Measurements from ENCODE around the gene NRP1. TPM values are rescaled to one million over a fixed set of nuclear protein-coding genes. Genes with fewer than 3 reads are reported as not detected.
A peak's percentile ranks its signal among the peaks of the same experiment; 100 is the strongest.

The NRP1 gene
- total and polyA plus RNA-seq, 12 donors: 45.3 to 229 (median 157) TPM

GRCh38 chr10:33270971-33271370, 63.5 kb downstream of the NRP1 start:
- DNase-seq (no peak), ATAC-seq (no peak)
- H3K4me3 ChIP-seq: no peak overlapping the region
- peak overlapping the region in 6 of 10 donors; percentile 6 to 99 (median 86) for H3K27ac ChIP-seq
- intact Hi-C loops (cut with DNase I): loop anchor here in 3 of 10 donors (5.0 to 10.0 kb wide), 3 partner anchors 56 to 76 kb away; partner anchors contain the start of gene NRP1 (in 2 of the 3)
- no peaks in the 10 kb centered on the region for H3K27me3 ChIP-seq
- H3K4me1 ChIP-seq: peaks cover 11 to 91% (median 59%) of the 10 kb centered on the region in 9 donors
- no peak for TF ChIP-seq CTCF (IDR thresholded peaks at IDR 0.05)
- peaks cover 0 to 73% (median 22%) of the 10 kb centered on the region in 9 donors for H3K36me3 ChIP-seq
- H3K9me3 ChIP-seq: no peaks in the 10 kb centered on the region
- WGBS, 2 donors: 86 to 93% methylated on average over 1 of the region's 1 CpG

- no peak for ATAC-seq
- 83% methylated on average over 5 of the region's 5 CpGs for WGBS, 2 donors
- intact Hi-C loops (cut with DNase I): no loop called here
Observed at GRCh38 chr10:33267708-33268107, 66.8 kb downstream of the NRP1 start.

GRCh38 chr10:33265621-33266020, 68.8 kb downstream of the NRP1 start:
- Histone ChIP-seq H3K27ac (peak overlapping the region in 5 of 10 donors; percentile 18 to 82 (median 37)), H3K9me3 (no peaks in the 10 kb centered on the region), H3K27me3 (no peaks in the 10 kb centered on the region), H3K4me1 (peaks cover 5 to 76% (median 41%) of the 10 kb centered on the region in 9 donors), H3K4me3 (no peak overlapping the region), H3K36me3 (peaks cover 0 to 100% (median 59%) of the 10 kb centered on the region in 9 donors)
- no peak for DNase-seq
- intact Hi-C loops (cut with DNase I): no loop called here
- no peak for TF ChIP-seq CTCF (IDR thresholded peaks at IDR 0.05)
- peak in 1 of 8 donors; percentile 10 for ATAC-seq
- WGBS, 2 donors: 49 to 60% methylated on average over 4 of the region's 4 CpGs

More at GRCh38 chr10:33267708-33268107, 66.8 kb downstream of the NRP1 start:
- Histone ChIP-seq H3K9me3 (no peaks in the 10 kb centered on the region), H3K4me3 (no peak overlapping the region), H3K27me3 (no peaks in the 10 kb centered on the region), H3K27ac (peak overlapping the region in 3 of 10 donors; percentile 7 to 99 (median 10)), H3K36me3 (peaks cover 0 to 86% (median 42%) of the 10 kb centered on the region in 9 donors), H3K4me1 (peaks cover 6 to 87% (median 59%) of the 10 kb centered on the region in 9 donors)
- TF ChIP-seq CTCF (IDR thresholded peaks at IDR 0.05): no peak
- DNase-seq: no peak

- peaks cover 5 to 76% (median 52%) of the 10 kb centered on the region in 9 donors for H3K4me1 ChIP-seq
- H3K9me3 ChIP-seq: no peaks in the 10 kb centered on the region
- TF ChIP-seq CTCF (IDR thresholded peaks at IDR 0.05): no peak
- H3K36me3 ChIP-seq: peaks cover 0 to 100% (median 57%) of the 10 kb centered on the region in 9 donors
- DNase-seq (no peak), ATAC-seq (peak in 5 of 8 donors; percentile 31 to 47 (median 34))
- H3K27ac ChIP-seq: peak overlapping the region in 9 of 10 donors; percentile 1 to 82 (median 39)
- intact Hi-C loops (cut with DNase I): no loop called here
- no peak overlapping the region for H3K4me3 ChIP-seq
- H3K27me3 ChIP-seq: no peaks in the 10 kb centered on the region
- 41 to 59% methylated on average over 4 of the region's 4 CpGs for WGBS, 2 donors
Observed at GRCh38 chr10:33263453-33263852, 71.0 kb downstream of the NRP1 start.
